H9 (cell line): ENCODE data around the gene SCN5A. TPM values are rescaled to one million over a fixed set of nuclear protein-coding genes. Genes with fewer than 3 reads are reported as not detected.

ENCODE experiments used
- DNase-seq: peaks from one replicate; pipeline ENCODE4 v3.0.0-alpha.2; 2017
- H2AFZ ChIP-seq: one replicate; pipeline ENCODE4 v1.6.1; 2013; ENCODE audit warnings: mild to moderate bottlenecking, low read length, control low read depth, moderate library complexity
- H2AK5ac ChIP-seq: 2 replicates; pipeline ENCODE4 v1.6.1; 2013; ENCODE audit warnings: low read length, control low read depth, mixed read lengths; ENCODE audit not compliant: insufficient read length
- H2BK120ac ChIP-seq: one replicate; pipeline ENCODE4 v1.6.1; 2013; ENCODE audit warnings: low read depth, mild to moderate bottlenecking, low read length, control low read depth, inconsistent platforms; ENCODE audit not compliant: poor library complexity, severe bottlenecking
- H2BK12ac ChIP-seq: 2 replicates; pipeline ENCODE4 v1.6.1; 2013; ENCODE audit warnings: low read length, control low read depth, mixed read lengths, low read depth; ENCODE audit not compliant: insufficient read length
- H2BK15ac ChIP-seq: 2 replicates; pipeline ENCODE4 v1.6.1; 2013; ENCODE audit warnings: low read depth, low read length, control low read depth
- H2BK20ac ChIP-seq: one replicate; pipeline ENCODE4 v1.6.1; 2013; ENCODE audit warnings: low read depth, mild to moderate bottlenecking, low read length, control low read depth, inconsistent platforms; ENCODE audit not compliant: poor library complexity, severe bottlenecking
- H2BK5ac ChIP-seq: 2 replicates; pipeline ENCODE4 v1.6.1; 2013; ENCODE audit warnings: low read length, control low read depth, mixed read lengths; ENCODE audit not compliant: insufficient read length
- H3K14ac ChIP-seq: 2 replicates; pipeline ENCODE4 v1.6.1; 2013; ENCODE audit warnings: low read length, control low read depth; ENCODE audit not compliant: insufficient read depth
- H3K18ac ChIP-seq: 2 replicates; pipeline ENCODE4 v1.6.1; 2013; ENCODE audit warnings: low read depth, mild to moderate bottlenecking, mixed read lengths, low read length, control low read depth; ENCODE audit not compliant: insufficient read length
- H3K23ac ChIP-seq: 2 replicates; pipeline ENCODE4 v1.6.1; 2013; ENCODE audit warnings: low read length, control low read depth, mixed read lengths, low read depth; ENCODE audit not compliant: insufficient read length
- H3K23me2 ChIP-seq: 2 replicates; pipeline ENCODE4 v1.6.1; 2013; ENCODE audit warnings: low read depth, mild to moderate bottlenecking, mixed read lengths, low read length, control low read depth; ENCODE audit not compliant: insufficient read length, poor library complexity, severe bottlenecking
- H3K27ac ChIP-seq: 2 replicates; pipeline ENCODE4 v1.5.1; 2013; ENCODE audit warnings: low read length, control low read depth, mixed read lengths, low read depth; ENCODE audit not compliant: insufficient read length
- H3K27me3 ChIP-seq: 2 replicates; pipeline ENCODE4 v1.6.1; 2013; ENCODE audit warnings: low read length, control low read depth, inconsistent platforms; ENCODE audit not compliant: insufficient read depth
- H3K4ac ChIP-seq: 2 replicates; pipeline ENCODE4 v1.6.1; 2013; ENCODE audit warnings: low read depth, mild to moderate bottlenecking, control low read depth, inconsistent platforms, low read length, moderate library complexity
- H3K4me1 ChIP-seq: 2 replicates; pipeline ENCODE4 v1.6.1; 2013; ENCODE audit warnings: low read length, control low read depth, inconsistent platforms; ENCODE audit not compliant: insufficient read depth
- H3K4me2 ChIP-seq: 2 replicates; pipeline ENCODE4 v1.6.1; 2013; ENCODE audit warnings: low read length, control low read depth, mixed read lengths; ENCODE audit not compliant: insufficient read length, insufficient read depth
- H3K56ac ChIP-seq: 2 replicates; pipeline ENCODE4 v1.6.1; 2013; ENCODE audit warnings: low read depth, mild to moderate bottlenecking, mixed read lengths, low read length, control low read depth; ENCODE audit not compliant: insufficient read length
- H3K79me1 ChIP-seq: 2 replicates; pipeline ENCODE4 v1.6.1; 2013; ENCODE audit warnings: low read depth, mild to moderate bottlenecking, moderate library complexity, low read length, control low read depth, inconsistent platforms; ENCODE audit not compliant: insufficient read depth, poor library complexity, severe bottlenecking
- H3K79me2 ChIP-seq: 2 replicates; pipeline ENCODE4 v1.6.1; 2013; ENCODE audit warnings: low read length, control low read depth, inconsistent platforms; ENCODE audit not compliant: insufficient read depth
- H3K9ac ChIP-seq: 2 replicates; pipeline ENCODE4 v1.6.1; 2013; ENCODE audit warnings: low read length, control low read depth, mixed read lengths; ENCODE audit not compliant: insufficient read length; ENCODE audit errors: extremely low read depth
- H3K9me3 ChIP-seq: one replicate; pipeline ENCODE4 v1.6.1; 2013; ENCODE audit warnings: low read depth, low read length, inconsistent platforms; ENCODE audit not compliant: control insufficient read depth
- H3T11ph ChIP-seq: one replicate; pipeline ENCODE4 v1.6.1; 2013; ENCODE audit warnings: mild to moderate bottlenecking, low read length, control low read depth, inconsistent platforms
- H4K20me1 ChIP-seq: one replicate; pipeline ENCODE4 v1.6.1; 2013; ENCODE audit not compliant: control insufficient read depth, insufficient read length, insufficient read depth
- H4K5ac ChIP-seq: 2 replicates; pipeline ENCODE4 v1.6.1; 2013; ENCODE audit warnings: low read depth, mild to moderate bottlenecking, mixed read lengths, low read length, control low read depth; ENCODE audit not compliant: insufficient read length
- H4K8ac ChIP-seq: replicated peaks from 2 replicates; pipeline ENCODE4 v1.6.1; 2013; ENCODE audit warnings: low read length, control low read depth, mixed read lengths, low read depth; ENCODE audit not compliant: insufficient read length
- H4K91ac ChIP-seq: 2 replicates; pipeline ENCODE4 v1.6.1; 2013; ENCODE audit warnings: low read depth, mild to moderate bottlenecking, moderate library complexity, mixed read lengths, low read length, control low read depth; ENCODE audit not compliant: insufficient read length
- H3K27ac Mint-ChIP-seq, 3 experiments: 2 replicates in 2 of 3; 3 replicates in 1 of 3; pipeline ENCODE4 v1.8.0; 2020 to 2021; ENCODE audit warnings: mixed read lengths in 3 of 3, mild to moderate bottlenecking in 1 of 3, moderate library complexity in 1 of 3
- H3K27me3 Mint-ChIP-seq: 2 replicates; pipeline ENCODE4 v1.8.0; 2021; ENCODE audit warnings: low read depth, mild to moderate bottlenecking, moderate library complexity, mixed read lengths
- H3K36me3 Mint-ChIP-seq, 3 experiments: 2 replicates in 2 of 3; 3 replicates in 1 of 3; pipeline ENCODE4 v1.8.0; 2020 to 2021; ENCODE audit warnings: low read depth in 3 of 3, mixed read lengths in 3 of 3; ENCODE audit not compliant: insufficient read depth in 1 of 3
- H3K4me1 Mint-ChIP-seq, 2 experiments: 2 replicates each; pipeline ENCODE4 v1.8.0; 2020; ENCODE audit warnings: mixed read lengths in 2 of 2
- H3K4me3 Mint-ChIP-seq, 2 experiments: 2 replicates in 1 of 2; 3 replicates in 1 of 2; pipeline ENCODE4 v1.8.0; 2020 to 2021; ENCODE audit warnings: mild to moderate bottlenecking in 2 of 2, mixed read lengths in 2 of 2, moderate library complexity in 1 of 2
- H3K9me3 Mint-ChIP-seq, 2 experiments: 2 replicates in 1 of 2; 3 replicates in 1 of 2; pipeline ENCODE4 v1.8.0; 2020; ENCODE audit warnings: mild to moderate bottlenecking in 2 of 2, mixed read lengths in 2 of 2, moderate library complexity in 1 of 2
- CTCF ChIP-seq: fragments of 200-600 bp; sonication (generic); conservative IDR thresholded peaks from 3 replicates; pipeline ENCODE4 v1.8.0; 2021; ENCODE audit warnings: antibody characterized with exemption, mild to moderate bottlenecking
- WGBS: extraction: QIAGEN DNeasy Blood & Tissue Kit; methylation state at CpG from one replicate; pipeline ENCODE4 v1.1.7; 2013; ENCODE audit warnings: missing lambda C conversion rate, low lambda C conversion rate, mixed read lengths; ENCODE audit not compliant: insufficient read length; ENCODE audit errors: extremely low coverage; 5-methylcytosine and 5-hydroxymethylcytosine counted together
- total RNA-seq: library from RNA; stranded (reverse); gene quantifications from 2 replicates; pipeline ENCODE4 v1.2.1, GENCODE V29; 2021

Gene SCN5A
- total RNA-seq, 1 experiment from 2014 or later = 6.5 TPM

GRCh38 chr3:38689774-38690173 lies 40.3 kb upstream of the SCN5A start:
- H3K14ac ChIP-seq = no peak overlapping the region
- H4K91ac ChIP-seq = no peak overlapping the region
- H3K4me1 ChIP-seq = no peaks in the 10 kb centered on the region
- Mint-ChIP-seq H3K9me3 (no peaks in the 10 kb centered on the region), H3K4me3 (no peak overlapping the region), H3K4me1 (no peaks in the 10 kb centered on the region), H3K27me3 (no peaks in the 10 kb centered on the region), H3K27ac (no peak overlapping the region), H3K36me3 (no peaks in the 10 kb centered on the region)
- no peak overlapping the region for H2BK120ac ChIP-seq
- no peak overlapping the region for H2BK12ac ChIP-seq
- no peak overlapping the region for H2BK5ac ChIP-seq
- no peak overlapping the region for H2AFZ ChIP-seq
- no peak overlapping the region for H3K56ac ChIP-seq
- no peak overlapping the region for H3K9ac ChIP-seq
- no peak overlapping the region for H4K8ac ChIP-seq
- H3K4ac ChIP-seq = no peak overlapping the region
- no peak overlapping the region for H3K23ac ChIP-seq
- no peak overlapping the region for H3T11ph ChIP-seq
- H2BK15ac ChIP-seq = no peak overlapping the region
- H2AK5ac ChIP-seq = no peak overlapping the region
- no peak overlapping the region for H3K27ac ChIP-seq
- H3K23me2 ChIP-seq = no peaks in the 10 kb centered on the region
- H3K9me3 ChIP-seq = no peaks in the 10 kb centered on the region
- no peak overlapping the region for H4K5ac ChIP-seq
- no peak overlapping the region for H2BK20ac ChIP-seq
- no peaks in the 10 kb centered on the region for H3K79me1 ChIP-seq
- no CpG with 5 or more reads among the region's 3 CpGs for WGBS
- TF ChIP-seq CTCF = no peak
- no peaks in the 10 kb centered on the region for H3K27me3 ChIP-seq
- no peak overlapping the region for H3K4me2 ChIP-seq
- DNase-seq = no peak
- H4K20me1 ChIP-seq = no peaks in the 10 kb centered on the region
- no peak overlapping the region for H3K18ac ChIP-seq
- no peaks in the 10 kb centered on the region for H3K79me2 ChIP-seq
